ENCODE results near the gene USP12. TPM values are rescaled to one million over a fixed set of nuclear protein-coding genes. Genes with fewer than 3 reads are reported as not detected.

The USP12 gene
- total RNA-seq, 4 donors from 2014 or later, result 22.5 to 42.3 (median 31.4) TPM

DNA sequence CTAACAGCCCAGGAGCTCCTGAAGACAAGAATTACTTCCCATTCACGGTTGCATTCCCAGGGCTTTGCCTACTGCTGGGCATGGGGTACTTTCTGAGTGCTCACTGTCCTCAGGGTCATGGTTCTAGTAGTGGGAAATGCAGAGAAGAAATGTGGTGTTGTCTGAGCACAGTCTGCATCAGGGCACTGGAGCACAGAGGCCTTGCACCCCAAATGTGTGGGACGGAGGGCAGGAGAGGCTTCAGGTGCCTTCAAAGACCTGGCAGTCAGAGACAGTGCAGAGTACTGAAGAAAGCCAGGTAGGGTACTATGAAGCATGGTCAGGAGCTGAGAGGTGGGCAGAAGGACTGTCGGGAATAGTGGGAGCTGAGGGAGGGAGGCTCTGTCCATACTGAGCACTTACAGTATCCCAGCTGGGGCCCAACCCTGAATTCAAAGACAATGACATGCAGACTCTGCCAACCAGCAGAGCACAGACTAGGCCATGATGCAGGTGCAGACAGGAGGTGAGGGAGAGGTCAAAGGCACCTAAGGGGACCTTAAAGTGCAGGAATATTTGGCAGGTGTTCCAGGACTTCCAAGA, 144.4 kb downstream of the USP12 start:
- TF ChIP-seq, protein P1, sequence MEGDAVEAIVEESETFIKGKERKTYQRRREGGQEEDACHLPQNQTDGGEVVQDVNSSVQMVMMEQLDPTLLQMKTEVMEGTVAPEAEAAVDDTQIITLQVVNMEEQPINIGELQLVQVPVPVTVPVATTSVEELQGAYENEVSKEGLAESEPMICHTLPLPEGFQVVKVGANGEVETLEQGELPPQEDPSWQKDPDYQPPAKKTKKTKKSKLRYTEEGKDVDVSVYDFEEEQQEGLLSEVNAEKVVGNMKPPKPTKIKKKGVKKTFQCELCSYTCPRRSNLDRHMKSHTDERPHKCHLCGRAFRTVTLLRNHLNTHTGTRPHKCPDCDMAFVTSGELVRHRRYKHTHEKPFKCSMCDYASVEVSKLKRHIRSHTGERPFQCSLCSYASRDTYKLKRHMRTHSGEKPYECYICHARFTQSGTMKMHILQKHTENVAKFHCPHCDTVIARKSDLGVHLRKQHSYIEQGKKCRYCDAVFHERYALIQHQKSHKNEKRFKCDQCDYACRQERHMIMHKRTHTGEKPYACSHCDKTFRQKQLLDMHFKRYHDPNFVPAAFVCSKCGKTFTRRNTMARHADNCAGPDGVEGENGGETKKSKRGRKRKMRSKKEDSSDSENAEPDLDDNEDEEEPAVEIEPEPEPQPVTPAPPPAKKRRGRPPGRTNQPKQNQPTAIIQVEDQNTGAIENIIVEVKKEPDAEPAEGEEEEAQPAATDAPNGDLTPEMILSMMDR (IDR thresholded peaks at IDR 0.05), result no peak
- no peak for DNase-seq (ENCODE audit: low spot score)
- no peak for ATAC-seq (ENCODE audit: low FRiP score)

DNA sequence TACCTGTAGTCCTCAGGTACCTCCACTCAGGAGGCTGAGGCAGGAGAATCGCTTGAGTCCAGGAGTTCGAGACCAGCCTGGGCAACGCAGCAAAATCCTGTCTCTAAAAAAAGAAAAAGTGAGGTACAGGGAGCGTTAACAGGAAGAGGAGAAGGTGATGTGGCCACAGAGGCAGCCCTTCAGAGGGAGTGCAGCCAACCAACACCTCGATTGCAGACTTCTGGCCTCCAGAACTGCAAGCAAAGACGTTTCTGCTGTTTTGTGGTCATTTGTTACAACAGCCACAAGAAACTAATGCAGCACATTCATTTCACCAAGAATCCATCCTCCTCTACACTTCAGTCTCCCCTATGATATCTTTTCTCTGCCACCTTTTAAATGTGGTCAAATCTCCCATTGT, 145.2 kb downstream of the USP12 start:
- ATAC-seq (ENCODE audit: low FRiP score) (no peak), DNase-seq (ENCODE audit: low spot score) (no peak)
- TF ChIP-seq, protein P1 (IDR thresholded peaks at IDR 0.05), result no peak

DNA sequence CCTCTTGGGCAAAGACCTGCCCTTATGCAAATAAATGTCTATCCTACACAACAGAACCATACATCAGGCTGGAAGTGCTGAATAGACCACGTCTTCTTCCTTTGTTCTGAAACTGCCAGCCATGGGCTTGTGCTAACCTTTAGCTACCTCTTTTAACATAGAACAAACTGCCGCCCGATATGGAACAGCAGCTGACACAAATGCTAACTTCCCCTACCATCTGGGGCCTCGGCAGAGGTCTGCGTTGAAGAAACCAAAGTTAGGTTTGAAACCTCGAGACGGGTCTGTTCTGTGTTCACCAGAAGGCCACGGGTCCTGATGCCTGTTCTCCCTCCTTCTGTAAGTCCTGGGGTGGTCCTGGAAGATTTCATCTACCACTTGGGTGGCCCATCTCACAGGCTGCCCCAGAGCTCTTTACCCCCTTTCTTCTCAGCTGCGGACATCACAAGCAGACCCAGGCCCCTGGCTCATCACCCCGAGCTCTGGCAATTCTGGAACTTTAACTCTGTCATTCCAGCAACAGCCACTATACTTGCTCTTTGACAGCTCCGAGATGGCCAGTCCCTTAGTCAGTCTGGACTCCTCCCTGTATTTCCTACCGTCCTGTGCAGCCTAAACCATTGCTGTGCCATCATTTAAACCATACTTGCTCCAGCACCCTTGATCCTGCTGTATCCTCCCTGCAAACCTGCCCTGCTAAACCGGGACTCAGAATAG, 146.7 kb downstream of the USP12 start:
- TF ChIP-seq, protein P1 (IDR thresholded peaks at IDR 0.05), result no peak
- DNase-seq (ENCODE audit: low spot score), result no peak
- no peak for ATAC-seq (ENCODE audit: low FRiP score)

DNA sequence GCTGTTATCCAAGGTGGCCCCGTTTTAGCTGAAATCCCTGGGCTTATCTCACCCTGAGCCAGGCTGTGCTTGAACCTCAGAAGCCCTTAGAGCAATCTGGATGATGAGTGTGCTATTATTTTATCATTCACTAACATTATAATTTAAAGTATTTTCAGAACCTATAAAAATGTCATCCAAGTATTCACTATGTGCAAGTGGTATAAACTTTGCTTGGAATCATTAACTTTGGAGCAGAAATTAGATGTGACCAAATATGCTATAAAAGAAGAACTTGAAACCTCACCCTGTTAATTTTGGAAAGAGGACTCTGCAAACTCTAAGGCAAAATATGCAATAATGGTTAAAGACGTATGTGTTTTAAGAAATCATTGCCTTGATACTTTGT, 147.5 kb downstream of the USP12 start:
- TF ChIP-seq, protein P1 (IDR thresholded peaks at IDR 0.05), result no peak
- no peak for DNase-seq (ENCODE audit: low spot score)
- ATAC-seq (ENCODE audit: low FRiP score), result no peak

DNA sequence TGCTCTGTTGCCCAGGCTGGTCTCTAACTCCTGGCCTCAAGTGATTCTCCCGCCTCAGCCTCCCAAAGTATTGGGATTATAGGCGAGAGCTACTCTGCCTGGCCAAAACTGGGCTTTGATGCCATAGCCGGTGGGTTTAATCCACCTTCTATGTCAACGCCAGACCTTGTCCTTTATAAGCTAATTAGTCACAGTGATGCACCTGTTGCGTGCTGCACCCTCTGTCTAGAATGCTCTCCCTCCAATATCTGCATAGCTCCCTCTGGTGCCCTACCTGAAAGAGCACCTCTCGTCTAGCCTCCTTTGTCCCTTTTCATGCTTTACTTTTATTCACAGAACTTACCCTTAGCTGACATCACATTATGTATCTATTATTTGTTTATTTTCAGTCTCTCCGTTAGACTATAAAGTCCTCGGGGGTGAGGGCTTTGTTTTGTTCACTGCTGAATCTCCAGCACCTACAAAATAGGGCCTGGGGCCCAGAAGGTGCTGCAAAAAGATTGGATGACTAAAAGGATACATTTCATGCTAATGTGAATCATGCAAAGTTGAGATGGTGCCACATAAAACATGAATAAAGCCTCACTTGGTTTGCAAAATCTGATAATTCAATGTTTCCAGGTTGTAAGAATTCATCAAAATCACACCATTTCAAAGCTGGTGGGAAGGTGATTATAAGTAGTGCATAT, 148.1 kb downstream of the USP12 start:
- no peak for DNase-seq (ENCODE audit: low spot score)

DNA sequence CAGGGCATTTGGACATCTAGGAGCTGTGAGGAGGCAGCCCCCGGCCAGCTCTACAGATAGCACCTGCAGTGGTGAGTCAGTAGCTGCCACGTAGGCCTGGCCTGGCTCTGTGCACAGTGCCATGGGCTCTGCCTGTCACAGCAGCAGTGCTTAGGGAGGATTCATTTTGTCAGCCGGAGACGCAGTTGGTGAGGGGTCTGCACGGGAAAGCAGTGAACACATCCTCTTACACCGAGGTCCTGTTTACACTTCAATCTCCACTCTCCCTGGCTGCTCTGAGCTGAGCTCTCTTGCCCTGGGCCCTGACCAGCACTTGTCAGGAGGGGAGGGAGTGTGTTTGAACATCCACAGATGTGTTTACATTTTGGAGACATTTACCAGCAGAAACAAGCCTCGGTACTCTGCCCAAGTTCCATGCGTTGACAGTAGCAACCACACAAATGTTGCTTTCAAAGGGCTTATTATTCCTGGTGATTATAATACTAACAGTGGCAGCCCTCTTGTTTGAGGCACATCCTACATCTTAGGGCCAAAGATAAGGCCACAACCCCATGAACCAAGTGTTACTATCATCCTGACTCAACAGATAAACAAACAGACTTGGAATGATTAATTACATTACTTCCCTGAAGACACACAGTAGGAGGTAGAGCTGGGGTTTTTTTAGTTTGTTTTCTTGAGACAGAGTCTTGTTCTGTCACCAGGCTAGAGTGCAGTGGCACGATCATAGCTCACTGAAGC, 148.9 kb downstream of the USP12 start:
- DNase-seq (ENCODE audit: low spot score) (no peak), ATAC-seq (ENCODE audit: low FRiP score) (no peak)
- TF ChIP-seq, protein P1 (IDR thresholded peaks at IDR 0.05), result no peak

More for the DNA sequence above, 148.1 kb downstream of the USP12 start:
- TF ChIP-seq, protein P1 (IDR thresholded peaks at IDR 0.05), result no peak
- ATAC-seq (ENCODE audit: low FRiP score), result no peak
